GM18508 (cell line): ENCODE data around the gene GGN.
A peak's percentile ranks its signal among the peaks of the same experiment; 100 is the strongest.
"Not testable (repeated sequence)": the region's sequence is repeated elsewhere in the genome, so short reads cannot be mapped to it uniquely, and the experiment has no call there.

Experiments used
- ATAC-seq: cut with Tn5 transposase; IDR thresholded peaks from one replicate; pipeline ENCODE4 v1.9.1; 2021; ENCODE audit warnings: moderate number of reproducible peaks; ENCODE audit not compliant: insufficient read depth, unreplicated experiment

The GGN gene

DNA sequence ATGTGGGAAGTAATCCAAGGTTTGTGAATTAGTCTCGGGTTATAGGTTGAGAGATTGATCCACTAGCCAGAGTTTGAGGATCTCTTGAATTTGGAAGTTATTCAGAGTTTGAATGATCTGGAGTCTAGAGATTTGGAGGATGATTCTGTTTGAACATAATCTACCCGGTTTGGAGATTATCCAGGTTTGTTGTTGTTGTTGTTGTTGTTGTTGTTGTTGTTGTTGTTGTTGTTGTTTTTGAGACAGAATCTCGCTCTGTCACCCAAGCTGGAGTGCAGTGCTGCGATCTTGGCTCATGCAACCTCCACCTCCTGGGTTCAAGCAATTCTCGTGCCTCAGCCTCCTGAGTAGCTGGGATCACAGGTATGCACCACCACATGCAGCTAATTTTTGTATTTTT lies 24.1 kb upstream of the GGN start:
- ATAC-seq: not testable (repeated sequence)

GRCh38 chr19:38411041-38411712 lies 23.3 kb upstream of the GGN start:
- no peak for ATAC-seq

DNA sequence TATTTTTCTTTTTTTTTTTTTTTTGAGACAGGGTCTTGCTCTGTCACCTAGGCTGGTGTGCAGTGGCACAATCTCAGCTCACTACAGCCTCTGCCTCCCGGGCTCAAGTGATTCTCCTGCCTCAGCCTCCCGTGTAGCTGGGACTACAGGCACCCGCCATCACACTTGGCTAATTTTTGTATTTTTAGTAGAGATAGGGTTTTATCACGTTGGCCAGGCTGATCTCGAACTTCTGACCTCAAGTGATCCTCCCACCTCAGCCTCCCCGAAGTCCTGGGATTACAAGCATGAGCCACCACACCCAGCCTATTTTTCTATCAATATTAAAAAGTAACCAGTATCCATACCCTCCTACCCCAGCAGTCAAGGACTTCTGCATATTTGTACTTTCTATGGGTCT lies 22.6 kb upstream of the GGN start:
- ATAC-seq: not testable (repeated sequence)

- no peak for ATAC-seq
These were observed 21.8 kb upstream of the GGN start for GRCh38 chr19:38409631-38410133.

DNA sequence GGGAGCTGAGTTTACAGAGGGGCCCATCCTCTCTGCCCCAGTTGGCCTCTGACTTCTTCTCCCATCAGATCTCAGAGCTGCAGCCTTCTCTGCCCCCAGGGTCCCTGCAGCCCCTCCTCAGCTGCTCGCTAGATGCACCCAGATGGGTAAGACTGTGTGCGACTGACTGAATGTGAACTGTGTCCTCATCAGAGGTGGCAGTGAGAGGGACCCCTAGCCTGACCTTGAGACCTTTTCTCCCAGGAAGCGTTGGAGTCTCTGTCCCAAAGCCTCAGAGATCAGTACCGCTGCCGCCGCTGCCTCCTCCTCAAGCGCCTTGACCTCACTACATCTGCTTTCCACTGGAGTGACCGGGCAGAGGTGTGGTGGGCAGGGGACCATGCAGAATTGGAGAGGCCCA lies 17.4 kb upstream of the GGN start:
- ATAC-seq: no peak

DNA sequence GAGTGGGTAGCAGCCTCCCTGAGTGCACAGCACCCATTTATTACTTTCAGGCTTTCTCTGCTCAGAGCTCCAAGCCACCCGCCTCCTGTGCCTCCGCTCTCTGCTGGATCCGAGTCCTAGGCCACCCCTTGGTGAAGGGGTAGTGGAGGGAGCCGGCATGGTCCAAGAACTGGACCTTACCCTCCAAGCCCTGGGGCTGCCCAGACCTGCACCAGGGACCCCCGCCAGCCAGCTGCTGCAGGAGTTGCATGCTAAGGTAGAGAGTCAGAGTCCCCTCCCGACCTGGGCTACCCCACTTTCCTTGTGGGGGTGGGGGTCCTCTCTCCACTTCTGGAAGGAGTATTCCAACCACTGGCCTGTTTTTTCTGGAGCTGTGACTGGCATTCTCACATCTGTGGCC lies 17.0 kb upstream of the GGN start:
- no peak for ATAC-seq

DNA sequence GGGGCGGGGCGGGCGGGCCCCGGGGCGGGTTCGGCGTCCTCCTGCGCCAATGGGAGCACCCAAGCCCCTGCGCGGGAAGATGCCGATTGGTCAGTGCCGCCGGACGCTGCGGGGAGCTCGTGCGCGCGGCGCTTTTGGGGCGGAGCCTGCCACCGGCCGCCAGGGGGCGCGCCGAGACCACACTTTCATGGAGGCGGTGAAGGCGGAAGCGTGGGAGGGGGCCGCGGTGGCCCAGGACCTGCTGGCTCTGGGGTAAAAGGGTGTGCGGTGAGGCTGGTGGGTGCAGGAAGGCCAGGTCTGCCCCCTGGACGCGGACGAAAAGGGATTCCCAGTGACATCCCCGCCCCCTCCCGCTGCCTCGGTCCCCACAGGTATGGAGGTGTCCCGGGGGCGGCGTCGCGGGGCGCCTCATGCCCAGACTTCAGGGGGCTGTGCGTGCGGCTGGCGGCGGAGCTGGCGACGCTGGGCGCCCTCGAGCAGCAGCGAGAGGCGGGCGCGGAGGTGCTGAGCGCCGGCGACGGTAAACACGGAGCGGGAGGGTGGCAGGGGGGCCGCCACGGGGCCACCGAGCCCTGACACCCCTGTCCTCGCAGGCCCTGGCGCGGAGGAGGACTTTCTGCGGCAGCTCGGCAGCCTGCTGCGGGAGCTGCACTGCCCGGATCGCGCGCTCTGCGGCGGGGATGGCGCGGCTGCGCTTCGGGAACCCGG lies 15.3 kb upstream of the GGN start, which contains the start of gene FAM98C:
Gene FAM98C, plus strand, starts transcription at position 127 of the 708 bp plus-strand sequence. Its CDS starts 61 bp downstream, at position 188.
- ATAC-seq: peak; percentile 71

- no peak for ATAC-seq
These were observed 14.8 kb upstream of the GGN start for GRCh38 chr19:38402623-38402966.

DNA sequence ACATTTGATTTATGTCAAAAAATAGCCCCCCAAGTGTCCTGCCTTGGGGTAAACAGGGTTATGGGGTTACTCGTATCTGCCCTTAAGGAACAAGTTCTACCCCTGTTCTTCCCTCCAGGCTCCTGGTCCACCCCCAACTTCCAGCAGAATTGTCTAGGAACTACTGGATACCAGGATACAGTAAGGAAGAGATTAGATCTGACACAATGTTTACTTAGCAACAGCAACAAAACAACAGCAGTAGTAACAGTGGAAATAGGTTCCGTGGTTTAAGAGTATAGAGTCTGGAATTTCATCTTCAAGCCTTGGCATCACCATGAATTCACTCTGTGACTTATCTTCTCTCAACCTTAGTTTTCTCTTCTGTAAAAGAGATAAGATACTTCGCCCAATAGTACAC lies 13.3 kb upstream of the GGN start:
- ATAC-seq: no peak

- ATAC-seq: no peak
These were observed 12.5 kb upstream of the GGN start for GRCh38 chr19:38400361-38400760.

GRCh38 chr19:38399537-38399936 lies 11.7 kb upstream of the GGN start:
- ATAC-seq: no peak

DNA sequence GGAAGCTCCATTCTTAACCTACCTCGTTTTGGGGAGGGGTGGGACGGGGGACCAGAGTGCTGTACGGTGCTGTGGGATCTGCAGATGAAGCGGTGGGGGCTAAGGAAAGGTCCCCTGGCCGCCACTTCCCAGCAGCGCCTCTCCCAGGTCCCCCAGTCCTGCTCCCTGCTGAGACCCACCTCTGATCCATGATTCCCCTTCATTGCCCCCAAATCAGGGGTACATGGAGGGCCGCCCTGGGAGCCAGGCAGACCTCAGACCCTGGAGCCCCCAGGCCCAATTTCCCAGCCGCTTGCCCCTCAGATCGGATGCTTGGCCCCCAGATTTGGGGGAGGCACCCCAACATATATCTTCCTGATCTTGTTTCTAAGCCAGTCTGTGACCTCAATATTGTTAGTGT lies 11.2 kb upstream of the GGN start:
- ATAC-seq: no peak

DNA sequence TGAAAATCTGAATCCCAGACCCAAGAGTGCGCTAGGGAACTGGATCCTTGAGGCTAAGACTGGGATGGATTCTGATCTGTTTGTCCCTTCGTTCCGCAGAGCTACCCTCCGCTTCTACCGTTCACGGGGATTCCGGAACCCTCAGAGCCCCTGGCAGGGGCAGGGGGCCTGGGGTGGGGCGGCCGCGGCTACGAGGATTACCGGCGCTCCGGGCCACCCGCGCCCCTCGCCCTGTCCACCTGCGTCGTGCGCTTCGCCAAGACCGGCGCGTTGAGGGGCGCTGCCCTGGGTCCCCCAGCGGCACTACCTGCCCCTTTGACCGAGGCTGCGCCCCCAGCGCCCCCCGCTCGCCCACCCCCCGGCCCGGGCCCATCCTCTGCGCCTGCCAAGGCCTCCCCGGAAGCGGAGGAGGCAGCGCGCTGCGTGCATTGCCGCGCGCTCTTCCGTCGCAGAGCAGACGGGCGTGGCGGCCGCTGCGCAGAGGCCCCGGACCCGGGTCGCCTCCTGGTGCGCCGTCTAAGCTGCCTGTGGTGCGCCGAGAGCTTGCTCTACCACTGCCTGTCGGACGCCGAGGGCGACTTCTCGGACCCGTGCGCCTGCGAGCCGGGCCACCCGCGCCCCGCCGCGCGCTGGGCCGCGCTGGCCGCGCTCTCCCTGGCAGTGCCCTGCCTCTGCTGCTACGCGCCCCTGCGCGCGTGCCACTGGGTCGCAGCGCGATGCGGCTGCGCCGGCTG lies 7.7 kb upstream of the GGN start:
- no peak for ATAC-seq

GRCh38 chr19:38394488-38394887 lies 6.7 kb upstream of the GGN start:
- no peak for ATAC-seq

DNA sequence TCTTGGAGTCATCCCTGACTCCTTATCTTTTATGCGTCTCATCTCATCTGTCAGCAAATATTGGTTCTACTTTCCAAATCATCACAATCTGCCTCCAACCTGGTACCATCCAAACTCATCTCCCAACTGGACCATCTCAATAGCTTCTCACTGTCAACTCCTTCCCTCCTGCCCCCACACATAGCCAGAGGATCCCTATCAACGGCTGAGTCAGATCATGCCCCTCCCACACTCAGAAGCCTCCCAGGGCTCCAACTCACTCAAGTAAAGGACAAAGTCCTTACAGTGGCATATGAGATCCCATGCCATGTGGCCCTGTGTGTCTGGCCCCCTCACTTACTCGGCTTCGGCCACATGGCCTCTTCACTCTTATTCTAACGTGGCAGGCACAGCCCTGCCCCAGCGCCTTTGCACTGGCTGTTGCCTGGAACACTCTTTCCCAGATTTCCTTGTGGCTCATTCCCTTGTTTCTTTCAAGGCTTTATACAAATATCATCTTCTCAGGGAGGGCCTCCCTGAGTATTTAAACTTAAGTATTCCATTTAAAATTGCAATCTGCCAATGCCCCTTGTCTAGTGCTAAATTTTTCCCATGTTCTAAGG lies 5.0 kb upstream of the GGN start:
- ATAC-seq: no peak

DNA sequence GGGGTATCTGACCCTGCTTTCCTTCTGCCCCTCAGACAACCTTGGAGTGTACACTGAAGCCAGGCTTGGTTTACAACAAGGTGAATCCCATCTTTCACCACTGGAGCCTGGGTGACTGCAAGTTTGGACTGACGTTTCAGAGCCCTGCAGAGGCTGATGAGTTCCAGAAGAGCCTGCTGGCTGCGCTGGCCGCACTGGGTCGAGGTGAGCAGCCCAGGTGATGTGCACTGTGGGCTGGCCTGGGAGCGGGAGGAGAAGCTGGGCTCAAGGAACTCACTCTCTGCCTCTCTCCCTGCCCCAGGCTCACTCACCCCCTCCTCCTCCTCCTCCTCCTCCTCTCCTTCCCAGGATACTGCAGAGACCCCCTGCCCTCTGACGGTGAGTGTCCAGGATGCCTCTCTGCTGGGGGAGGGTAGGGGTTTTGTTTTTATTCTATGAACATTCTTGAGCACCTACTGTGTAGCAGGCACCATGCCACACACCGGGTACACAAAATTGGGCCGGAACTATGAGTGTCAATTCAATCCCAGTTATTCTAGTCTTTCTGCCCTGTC lies 4.2 kb upstream of the GGN start:
- ATAC-seq: no peak

DNA sequence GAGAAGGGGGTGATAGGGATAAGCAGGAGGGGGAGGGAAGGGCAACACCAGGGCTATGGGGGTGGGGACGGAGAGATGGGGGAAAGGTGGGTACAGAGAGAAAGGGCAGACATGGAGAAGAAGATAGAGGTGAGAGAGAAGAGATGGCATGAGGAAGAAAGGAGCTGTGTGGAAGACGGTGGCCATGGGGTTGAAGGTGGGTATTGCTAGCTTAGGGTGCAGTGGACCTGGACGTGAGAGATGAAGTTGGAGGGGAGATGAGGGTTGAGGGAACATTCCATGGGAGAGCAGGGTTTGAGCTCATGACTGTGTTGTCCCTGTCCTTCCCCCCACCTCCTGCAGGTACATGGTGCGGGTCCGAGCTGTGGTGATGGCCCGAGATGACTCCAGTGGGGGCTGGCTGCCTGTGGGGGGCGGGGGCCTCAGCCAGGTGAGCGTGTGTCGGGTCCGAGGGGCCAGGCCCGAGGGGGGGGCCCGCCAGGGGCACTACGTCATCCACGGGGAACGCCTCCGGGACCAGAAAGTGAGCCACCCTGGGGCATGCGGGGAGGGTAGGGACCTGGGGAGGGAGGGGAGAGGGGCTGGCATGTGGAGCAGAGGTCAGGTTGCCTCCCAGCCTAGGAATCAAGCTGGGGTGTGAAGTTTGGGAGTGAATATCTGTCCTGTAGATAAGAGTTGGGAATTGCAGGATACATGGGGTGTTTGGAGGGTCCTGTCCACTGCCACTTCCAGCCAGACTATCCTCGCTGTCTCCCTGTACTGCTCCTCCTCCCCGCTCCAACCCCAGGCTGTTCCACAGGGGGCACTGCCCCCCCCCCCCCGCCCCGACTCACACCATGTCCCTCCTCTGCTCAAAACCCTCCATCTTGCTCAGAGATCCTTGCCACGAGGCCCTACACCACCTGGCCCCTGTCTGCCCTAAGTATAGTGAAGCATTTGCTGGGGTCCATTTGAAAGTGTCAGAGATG lies 2.4 kb upstream of the GGN start:
- ATAC-seq: no peak

DNA sequence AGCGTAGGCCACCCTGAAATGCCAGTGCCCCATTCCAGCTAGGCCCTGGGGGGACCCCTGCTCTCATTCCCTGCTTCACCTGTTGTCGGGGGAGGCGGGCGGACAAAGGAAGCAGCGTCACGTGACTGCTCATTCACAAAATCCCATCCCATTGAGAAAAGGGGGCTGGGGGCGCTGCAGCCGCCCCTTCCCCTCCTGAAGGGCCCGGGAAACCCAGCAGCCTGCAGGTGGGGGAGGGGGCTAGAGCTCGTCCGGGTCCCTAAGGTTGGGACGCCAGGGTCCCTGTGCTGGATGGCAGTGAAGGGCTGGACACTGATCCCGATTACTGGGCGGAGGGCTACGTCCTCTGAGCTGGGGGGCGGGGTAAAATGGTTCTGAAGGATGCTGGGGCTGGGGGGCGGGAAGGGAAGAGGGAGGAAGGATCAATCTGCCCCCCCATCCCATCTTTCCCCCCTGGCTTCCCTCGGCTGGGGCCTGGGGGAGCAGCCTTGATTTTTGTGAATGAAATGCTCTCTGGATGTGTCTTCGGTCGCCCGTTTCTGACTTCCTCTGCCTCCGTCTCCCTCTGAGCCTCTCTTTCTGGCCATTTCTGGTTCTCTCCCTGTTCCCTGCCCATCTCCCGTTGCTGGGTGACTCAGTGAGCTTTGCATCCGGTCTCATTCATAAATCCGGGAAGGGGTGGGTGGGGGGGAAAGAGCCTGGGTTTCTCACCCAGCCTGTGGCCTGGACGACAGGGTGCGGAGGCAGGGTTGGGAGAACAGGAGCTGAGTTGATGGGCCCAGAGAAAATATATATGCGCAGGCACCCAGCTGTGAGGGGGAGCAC lies 1.5 kb upstream of the GGN start:
- ATAC-seq: no peak
